Activated CD8-positive, alpha-beta T cell treated with anti-CD3 and anti-CD28 coated beads for 36 hours (primary cell): ENCODE results near the gene HPCAL4. TPM values are rescaled to one million over a fixed set of nuclear protein-coding genes. Genes with fewer than 3 reads are reported as not detected.

Experiments used
- ATAC-seq: fragments of 200-7000 bp; cut with Tn5 transposase; one replicate; pipeline ENCODE4 v1.10.0; 2021; ENCODE audit warnings: mild to moderate bottlenecking, moderate library complexity
- CTCF ChIA-PET: fragments of 350-600 bp; sonication (Branson Sonifier 250); formaldehyde crosslinking; loops from one replicate; lab custom pipeline; 2021; ENCODE audit warnings: antibody characterized with exemption; lab: Charles Lee
- POLR2A ChIA-PET: fragments of 350-600 bp; sonication (Branson Sonifier 250); formaldehyde crosslinking; loops from one replicate; lab custom pipeline; 2021; ENCODE audit warnings: antibody characterized with exemption; lab: Charles Lee
- DNase-seq: peaks from one replicate; pipeline ENCODE4 v3.0.0-alpha.2; 2020
- H3K27ac Mint-ChIP-seq: one replicate; pipeline ENCODE4 v1.8.0; 2021; ENCODE audit warnings: mild to moderate bottlenecking, mixed read lengths
- H3K27me3 Mint-ChIP-seq: one replicate; pipeline ENCODE4 v1.8.0; 2021; ENCODE audit warnings: mixed read lengths
- H3K36me3 Mint-ChIP-seq: one replicate; pipeline ENCODE4 v1.8.0; 2021; ENCODE audit warnings: low read depth, mixed read lengths
- H3K4me1 Mint-ChIP-seq: one replicate; pipeline ENCODE4 v1.8.0; 2021; ENCODE audit warnings: low read depth, mixed read lengths
- H3K4me3 Mint-ChIP-seq: one replicate; pipeline ENCODE4 v1.8.0; 2021; ENCODE audit warnings: mild to moderate bottlenecking, moderate library complexity, mixed read lengths
- H3K9me3 Mint-ChIP-seq: one replicate; pipeline ENCODE4 v1.8.0; 2021; ENCODE audit warnings: mixed read lengths
- CTCF ChIP-seq: fragments of 200-600 bp; IDR thresholded peaks from one replicate; pipeline ENCODE4 v1.8.0; 2022; ENCODE audit warnings: antibody characterized with exemption, mild to moderate bottlenecking
- intact Hi-C: fragments of 100-400 bp; cut with micrococcal nuclease; formaldehyde crosslinking; loops from one replicate; pipeline ENCODE4 v1.10.0; 2022
- total RNA-seq, 2 experiments: library from RNA; stranded (reverse); gene quantifications; one replicate each; pipeline ENCODE4 v1.2.3, GENCODE V29; 2021

The HPCAL4 gene
- total RNA-seq, 2 experiments from 2014 or later: 2.8 to 3.0 TPM

GRCh38 chr1:39659538-39659937 lies 31.7 kb downstream of the HPCAL4 start:
- ChIA-PET POLR2A (no interaction called here), CTCF (interaction anchor here (1.0 to 11.2 kb wide), 16 partner anchors 12 to 121 kb away, joined by 3 to 329 read pairs (median 15); partner anchors contain the start of genes HPCAL4, NT5C1A and PABPC4)
- Mint-ChIP-seq H3K4me1 (peaks cover 5% of the 10 kb centered on the region), H3K4me3 (no peak overlapping the region), H3K27ac (no peak overlapping the region), H3K9me3 (no peaks in the 10 kb centered on the region), H3K36me3 (no peaks in the 10 kb centered on the region), H3K27me3 (peaks cover 2% of the 10 kb centered on the region)
- intact Hi-C loops: no loop called here
- DNase-seq (no peak), ATAC-seq (no peak)
- TF ChIP-seq CTCF: no peak

- POLR2A ChIA-PET: interaction anchor here (1.2 to 1.9 kb wide), 3 partner anchors 10 to 53 kb away, joined by 3 to 4 read pairs (median 3); no protein-coding TSS in a partner anchor
- no peak for ATAC-seq
Measured at GRCh38 chr1:39659110-39659509, 32.1 kb downstream of the HPCAL4 start.

GRCh38 chr1:39657923-39658485 lies 33.2 kb downstream of the HPCAL4 start:
- peaks cover 11% of the 10 kb centered on the region for H3K4me1 Mint-ChIP-seq
- TF ChIP-seq CTCF: peak; percentile 93
- peak; percentile 82 for ATAC-seq
- H3K4me3 Mint-ChIP-seq: peak overlapping the region; percentile 24
- H3K9me3 Mint-ChIP-seq: no peaks in the 10 kb centered on the region
- POLR2A ChIA-PET: interaction anchor here (1.1 to 1.9 kb wide), 6 partner anchors 9 to 82 kb away, joined by 3 to 4 read pairs (median 4); no protein-coding TSS in a partner anchor
- H3K36me3 Mint-ChIP-seq: no peaks in the 10 kb centered on the region
- peaks cover 10% of the 10 kb centered on the region for H3K27me3 Mint-ChIP-seq
- H3K27ac Mint-ChIP-seq: no peak overlapping the region
- intact Hi-C loops: no loop called here
- DNase-seq: peak; percentile 85
- CTCF ChIA-PET: interaction anchor here (0.6 to 11.2 kb wide), 54 partner anchors 10 to 632 kb away, joined by 3 to 329 read pairs (median 6); partner anchors contain the start of genes HEYL, HPCAL4, NDUFS5 and NT5C1A

More at GRCh38 chr1:39659110-39659509, 32.1 kb downstream of the HPCAL4 start:
- Mint-ChIP-seq H3K36me3 (no peaks in the 10 kb centered on the region), H3K27me3 (peaks cover 5% of the 10 kb centered on the region), H3K9me3 (no peaks in the 10 kb centered on the region), H3K27ac (no peak overlapping the region), H3K4me1 (peaks cover 5% of the 10 kb centered on the region), H3K4me3 (no peak overlapping the region)
- CTCF ChIA-PET: interaction anchor here (0.7 to 11.2 kb wide), 34 partner anchors 11 to 249 kb away, joined by 3 to 329 read pairs (median 10); partner anchors contain the start of genes HEYL, HPCAL4, NT5C1A and PABPC4
- no peak for DNase-seq
- intact Hi-C loops: no loop called here
- no peak for TF ChIP-seq CTCF

GRCh38 chr1:39657402-39657801 lies 33.8 kb downstream of the HPCAL4 start:
- H3K4me1 Mint-ChIP-seq: peaks cover 11% of the 10 kb centered on the region
- intact Hi-C loops: no loop called here
- H3K4me3 Mint-ChIP-seq: no peak overlapping the region
- H3K27ac Mint-ChIP-seq: no peak overlapping the region
- CTCF ChIA-PET: interaction anchor here (0.6 to 11.2 kb wide), 47 partner anchors 9 to 631 kb away, joined by 3 to 329 read pairs (median 6); partner anchors contain the start of genes HEYL, HPCAL4, NDUFS5 and NT5C1A
- peaks cover 10% of the 10 kb centered on the region for H3K27me3 Mint-ChIP-seq
- no peaks in the 10 kb centered on the region for H3K9me3 Mint-ChIP-seq
- no peaks in the 10 kb centered on the region for H3K36me3 Mint-ChIP-seq
- no peak for TF ChIP-seq CTCF
- ATAC-seq: no peak
- POLR2A ChIA-PET: interaction anchor here (1.1 to 1.9 kb wide), 5 partner anchors 10 to 82 kb away, joined by 3 to 4 read pairs (median 4); no protein-coding TSS in a partner anchor
- DNase-seq: no peak

GRCh38 chr1:39656391-39656790 lies 34.8 kb downstream of the HPCAL4 start:
- DNase-seq (no peak), ATAC-seq (no peak)
- ChIA-PET POLR2A (interaction anchor here (1.9 kb wide), 1 partner anchor 11 kb away, joined by 4 read pairs; no protein-coding TSS in a partner anchor), CTCF (interaction anchor here (2.5 to 11.2 kb wide), 6 partner anchors 15 to 72 kb away, joined by 6 to 329 read pairs (median 41); partner anchors contain the start of genes HEYL and NT5C1A)
- Mint-ChIP-seq H3K27ac (no peak overlapping the region), H3K4me1 (peaks cover 11% of the 10 kb centered on the region), H3K4me3 (no peak overlapping the region), H3K36me3 (no peaks in the 10 kb centered on the region), H3K9me3 (no peaks in the 10 kb centered on the region), H3K27me3 (peaks cover 10% of the 10 kb centered on the region)
- TF ChIP-seq CTCF: no peak
- intact Hi-C loops: no loop called here
